ENCODE measurements around the gene USP3. TPM values are rescaled to one million over a fixed set of nuclear protein-coding genes. Genes with fewer than 3 reads are reported as not detected.

USP3 gene
- total and polyA plus RNA-seq, 8 donors = 37.4 to 80.7 (median 42.3) TPM

- Histone ChIP-seq H3K9me3 (no peaks in the 10 kb centered on the region), H3K36me3 (no peaks in the 10 kb centered on the region), H3K27me3 (no peaks in the 10 kb centered on the region), H3K4me3 (no peak overlapping the region), H3K27ac (no peak overlapping the region), H3K4me1 (peaks cover 17 to 35% of the 10 kb centered on the region in 2 donors)
- no peak for DNase-seq
- intact Hi-C loops (cut with DNase I) = no loop called here
- TF ChIP-seq CTCF (IDR thresholded peaks at IDR 0.05) = no peak
- ATAC-seq = no peak
Measured at GRCh38 chr15:63476229-63476632, 28.2 kb upstream of the USP3 start.

GRCh38 chr15:63478243-63478642 lies 26.1 kb upstream of the USP3 start:
- no peak for ATAC-seq
- no peaks in the 10 kb centered on the region for H3K9me3 ChIP-seq
- H3K27ac ChIP-seq = no peak overlapping the region

GRCh38 chr15:63480441-63480821 lies 24.0 kb upstream of the USP3 start:
- ATAC-seq (no peak), DNase-seq (no peak)
- H3K4me3 ChIP-seq = no peak overlapping the region
- TF ChIP-seq CTCF (IDR thresholded peaks at IDR 0.05) = no peak
- peaks cover 16 to 58% of the 10 kb centered on the region in 2 donors for H3K4me1 ChIP-seq
- no peaks in the 10 kb centered on the region for H3K36me3 ChIP-seq
- no peaks in the 10 kb centered on the region for H3K27me3 ChIP-seq
- intact Hi-C loops (cut with DNase I) = no loop called here
- peak overlapping the region; percentile 2 to 33 for H3K27ac ChIP-seq
- H3K9me3 ChIP-seq = no peaks in the 10 kb centered on the region

More at GRCh38 chr15:63478243-63478642, 26.1 kb upstream of the USP3 start:
- H3K27me3 ChIP-seq = no peaks in the 10 kb centered on the region
- intact Hi-C loops (cut with DNase I) = no loop called here
- H3K4me1 ChIP-seq = peaks cover 21 to 52% of the 10 kb centered on the region in 2 donors
- no peak for DNase-seq
- TF ChIP-seq CTCF (IDR thresholded peaks at IDR 0.05) = no peak
- H3K4me3 ChIP-seq = no peak overlapping the region
- no peaks in the 10 kb centered on the region for H3K36me3 ChIP-seq

GRCh38 chr15:63481105-63481810 lies 23.1 kb upstream of the USP3 start:
- Histone ChIP-seq H3K36me3 (no peaks in the 10 kb centered on the region), H3K27me3 (no peaks in the 10 kb centered on the region), H3K4me3 (no peak overlapping the region), H3K27ac (no peak overlapping the region), H3K4me1 (peaks cover 16 to 66% of the 10 kb centered on the region in 2 donors), H3K9me3 (no peaks in the 10 kb centered on the region)
- no peak for TF ChIP-seq CTCF (IDR thresholded peaks at IDR 0.05)
- DNase-seq (no peak), ATAC-seq (peak; percentile 20)
- intact Hi-C loops (cut with DNase I) = no loop called here

GRCh38 chr15:63482874-63483323 lies 21.5 kb upstream of the USP3 start:
- Histone ChIP-seq H3K4me3 (no peak overlapping the region), H3K4me1 (peaks cover 16 to 82% of the 10 kb centered on the region in 2 donors), H3K9me3 (no peaks in the 10 kb centered on the region), H3K27me3 (no peaks in the 10 kb centered on the region), H3K36me3 (no peaks in the 10 kb centered on the region), H3K27ac (peak overlapping the region in 1 of 2 donors; percentile 65)
- no peak for TF ChIP-seq CTCF (IDR thresholded peaks at IDR 0.05)
- intact Hi-C loops (cut with DNase I) = no loop called here
- DNase-seq (no peak), ATAC-seq (peak; percentile 11)

Data from left lung (tissue), 10 donors.